ENCODE data around the gene NUP85. TPM values are rescaled to one million over a fixed set of nuclear protein-coding genes. Genes with fewer than 3 reads are reported as not detected.

The NUP85 gene
- total RNA-seq, 1 donor from 2014 or later: 44.3 TPM

GRCh38 chr17:75241996-75242460, 36.5 kb downstream of the NUP85 start:
- H3K27me3 Mint-ChIP-seq (ENCODE audit: low read depth, unreplicated experiment): no peaks in the 10 kb centered on the region
- H3K27ac ChIP-seq (ENCODE audit: low read depth, low read length): no peak overlapping the region
- H3K4me1 ChIP-seq (ENCODE audit: insufficient read depth, low read length): no peaks in the 10 kb centered on the region
- peaks cover 56% of the 10 kb centered on the region for H4K20me1 ChIP-seq (ENCODE audit: insufficient read depth, low read length)
- H3K4me1 Mint-ChIP-seq (ENCODE audit: low read depth, unreplicated experiment): peaks cover 4% of the 10 kb centered on the region
- no peak overlapping the region for H2AFZ ChIP-seq (ENCODE audit: low read depth, low read length)
- H3K9ac ChIP-seq (ENCODE audit: low read length): no peak overlapping the region
- no peak overlapping the region for H3K4me3 ChIP-seq (ENCODE audit: insufficient read depth, low read depth, low read length)
- DNase-seq (ENCODE audit: low read depth) (peak; percentile 43), FAIRE-seq (no peak)
- peaks cover 38% of the 10 kb centered on the region for H3K36me3 ChIP-seq (ENCODE audit: insufficient read depth, low read length)
- H3K4me3 Mint-ChIP-seq (ENCODE audit: unreplicated experiment): no peak overlapping the region
- no peak for TF ChIP-seq EZH2 (IDR thresholded peaks at IDR 0.05; ENCODE audit: insufficient read depth, low read length)
- TF ChIP-seq, protein P1, sequence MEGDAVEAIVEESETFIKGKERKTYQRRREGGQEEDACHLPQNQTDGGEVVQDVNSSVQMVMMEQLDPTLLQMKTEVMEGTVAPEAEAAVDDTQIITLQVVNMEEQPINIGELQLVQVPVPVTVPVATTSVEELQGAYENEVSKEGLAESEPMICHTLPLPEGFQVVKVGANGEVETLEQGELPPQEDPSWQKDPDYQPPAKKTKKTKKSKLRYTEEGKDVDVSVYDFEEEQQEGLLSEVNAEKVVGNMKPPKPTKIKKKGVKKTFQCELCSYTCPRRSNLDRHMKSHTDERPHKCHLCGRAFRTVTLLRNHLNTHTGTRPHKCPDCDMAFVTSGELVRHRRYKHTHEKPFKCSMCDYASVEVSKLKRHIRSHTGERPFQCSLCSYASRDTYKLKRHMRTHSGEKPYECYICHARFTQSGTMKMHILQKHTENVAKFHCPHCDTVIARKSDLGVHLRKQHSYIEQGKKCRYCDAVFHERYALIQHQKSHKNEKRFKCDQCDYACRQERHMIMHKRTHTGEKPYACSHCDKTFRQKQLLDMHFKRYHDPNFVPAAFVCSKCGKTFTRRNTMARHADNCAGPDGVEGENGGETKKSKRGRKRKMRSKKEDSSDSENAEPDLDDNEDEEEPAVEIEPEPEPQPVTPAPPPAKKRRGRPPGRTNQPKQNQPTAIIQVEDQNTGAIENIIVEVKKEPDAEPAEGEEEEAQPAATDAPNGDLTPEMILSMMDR (IDR thresholded peaks at IDR 0.05; ENCODE audit: insufficient read depth, low read depth, low read length): no peak
- no peaks in the 10 kb centered on the region for H3K79me2 ChIP-seq (ENCODE audit: insufficient read depth, low read length)
- H3K27me3 ChIP-seq (ENCODE audit: insufficient read depth, low read length): no peaks in the 10 kb centered on the region
- H3K4me2 ChIP-seq (ENCODE audit: low read length): no peak overlapping the region
- peak overlapping the region; percentile 11 for H3K27ac Mint-ChIP-seq (ENCODE audit: unreplicated experiment)
- peaks cover 27% of the 10 kb centered on the region for H3K36me3 Mint-ChIP-seq (ENCODE audit: low read depth, unreplicated experiment)
- H3K9me3 ChIP-seq (ENCODE audit: insufficient read depth, low read depth, low read length): no peaks in the 10 kb centered on the region
- no peaks in the 10 kb centered on the region for H3K9me3 Mint-ChIP-seq (ENCODE audit: unreplicated experiment)

- no peaks in the 10 kb centered on the region for H3K9me3 ChIP-seq (ENCODE audit: insufficient read depth, low read depth, low read length)
- H3K27me3 ChIP-seq (ENCODE audit: insufficient read depth, low read length): no peaks in the 10 kb centered on the region
Observed at GRCh38 chr17:75242461-75243042, 37.1 kb downstream of the NUP85 start.

More at GRCh38 chr17:75242461-75243042, 37.1 kb downstream of the NUP85 start:
- Histone ChIP-seq H4K20me1 (ENCODE audit: insufficient read depth, low read length) (peaks cover 60% of the 10 kb centered on the region), H3K79me2 (ENCODE audit: insufficient read depth, low read length) (peaks cover 2% of the 10 kb centered on the region), H3K4me2 (ENCODE audit: low read length) (no peak overlapping the region), H2AFZ (ENCODE audit: low read depth, low read length) (no peak overlapping the region), H3K9ac (ENCODE audit: low read length) (no peak overlapping the region), H3K4me3 (ENCODE audit: insufficient read depth, low read depth, low read length) (no peak overlapping the region), H3K27ac (ENCODE audit: low read depth, low read length) (no peak overlapping the region), H3K36me3 (ENCODE audit: insufficient read depth, low read length) (peaks cover 35% of the 10 kb centered on the region), H3K4me1 (ENCODE audit: insufficient read depth, low read length) (no peaks in the 10 kb centered on the region)
- Mint-ChIP-seq H3K4me3 (ENCODE audit: unreplicated experiment) (no peak overlapping the region), H3K36me3 (ENCODE audit: low read depth, unreplicated experiment) (peaks cover 27% of the 10 kb centered on the region), H3K9me3 (ENCODE audit: unreplicated experiment) (no peaks in the 10 kb centered on the region), H3K27ac (ENCODE audit: unreplicated experiment) (no peak overlapping the region), H3K27me3 (ENCODE audit: low read depth, unreplicated experiment) (no peaks in the 10 kb centered on the region), H3K4me1 (ENCODE audit: low read depth, unreplicated experiment) (peaks cover 4% of the 10 kb centered on the region)
- FAIRE-seq (no peak), DNase-seq (ENCODE audit: low read depth) (no peak)
- TF ChIP-seq EZH2 (IDR thresholded peaks at IDR 0.05; ENCODE audit: insufficient read depth, low read length): no peak
- TF ChIP-seq, protein P1 (IDR thresholded peaks at IDR 0.05; ENCODE audit: insufficient read depth, low read depth, low read length): no peak
